HG03064 (cell line): ENCODE data around the gene DNAH7.

ENCODE experiments used
- ATAC-seq: cut with Tn5 transposase; IDR thresholded peaks from one replicate; pipeline ENCODE4 v1.9.1; 2021; ENCODE audit warnings: low read depth; ENCODE audit not compliant: unreplicated experiment

Gene DNAH7

GRCh38 chr2:195871326-195871725 lies 197.3 kb downstream of the DNAH7 start:
- ATAC-seq = no peak

GRCh38 chr2:195864316-195864715 lies 204.3 kb downstream of the DNAH7 start:
- ATAC-seq = no peak

GRCh38 chr2:195863564-195863963 lies 205.1 kb downstream of the DNAH7 start:
- no peak for ATAC-seq

GRCh38 chr2:195863121-195863520 lies 205.5 kb downstream of the DNAH7 start:
- ATAC-seq = no peak

GRCh38 chr2:195861821-195862220 lies 206.8 kb downstream of the DNAH7 start:
- no peak for ATAC-seq

- ATAC-seq = no peak
These were observed 209.1 kb downstream of the DNAH7 start for GRCh38 chr2:195859513-195859912.

- no peak for ATAC-seq
These were observed 211.5 kb downstream of the DNAH7 start for GRCh38 chr2:195857132-195857531.

- no peak for ATAC-seq
These were observed 217.9 kb downstream of the DNAH7 start for GRCh38 chr2:195850764-195851163.

GRCh38 chr2:195848119-195848899 lies 220.3 kb downstream of the DNAH7 start:
- ATAC-seq = no peak

- no peak for ATAC-seq
These were observed 225.7 kb downstream of the DNAH7 start for GRCh38 chr2:195842932-195843331.

- no peak for ATAC-seq
These were observed 230.6 kb downstream of the DNAH7 start for GRCh38 chr2:195838002-195838401.

- no peak for ATAC-seq
These were observed 232.6 kb downstream of the DNAH7 start for GRCh38 chr2:195836002-195836401.

GRCh38 chr2:195834836-195835235 lies 233.8 kb downstream of the DNAH7 start:
- ATAC-seq = no peak

- no peak for ATAC-seq
These were observed 237.4 kb downstream of the DNAH7 start for GRCh38 chr2:195830968-195831950.

- no peak for ATAC-seq
These were observed 244.2 kb downstream of the DNAH7 start for GRCh38 chr2:195824478-195824877.

- ATAC-seq = no peak
These were observed 245.4 kb downstream of the DNAH7 start for GRCh38 chr2:195823206-195823605.

- ATAC-seq = no peak
These were observed 247.1 kb downstream of the DNAH7 start for GRCh38 chr2:195821566-195821932.

GRCh38 chr2:195820867-195821565 lies 247.6 kb downstream of the DNAH7 start:
- ATAC-seq = no peak

- no peak for ATAC-seq
These were observed 248.3 kb downstream of the DNAH7 start for GRCh38 chr2:195820373-195820772.

GRCh38 chr2:195819276-195819675 lies 249.4 kb downstream of the DNAH7 start:
- no peak for ATAC-seq

GRCh38 chr2:195818526-195818925 lies 250.1 kb downstream of the DNAH7 start:
- no peak for ATAC-seq
